ENCODE measurements around the gene REEP2. TPM values are rescaled to one million over a fixed set of nuclear protein-coding genes. Genes with fewer than 3 reads are reported as not detected.
A peak's percentile ranks its signal among the peaks of the same experiment; 100 is the strongest.

Gene REEP2
- polyA plus RNA-seq, 1 experiment, result 24.7 TPM

DNA sequence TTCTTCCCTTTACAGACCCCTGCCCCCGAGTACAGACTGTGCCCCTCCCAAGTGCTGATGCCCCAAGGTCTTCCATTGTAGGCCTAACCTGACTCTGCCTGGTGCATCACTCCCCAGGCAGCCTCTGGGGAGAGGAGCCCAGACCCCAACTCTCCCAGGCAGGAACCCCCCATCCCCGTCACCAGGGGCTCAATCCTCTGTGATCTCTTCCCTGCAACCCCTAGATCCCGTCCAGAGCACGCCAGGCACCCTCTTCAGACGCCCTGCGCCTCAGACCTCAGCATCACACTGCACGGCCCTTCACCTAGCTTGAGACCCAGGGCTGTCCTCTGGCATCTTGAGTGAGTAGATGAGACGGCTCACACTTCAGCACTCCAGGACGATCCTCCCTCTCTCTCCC lies 20.0 kb downstream of the REEP2 start:
- no peak for DNase-seq (ENCODE audit: low read depth, low spot score)
- Histone ChIP-seq H3K27ac (ENCODE audit: low read depth, low read length) (no peak overlapping the region), H3K4me3 (ENCODE audit: low read depth, low read length) (no peak overlapping the region), H3K9me3 (ENCODE audit: control insufficient read depth, insufficient read depth, low read length) (no peaks in the 10 kb centered on the region; the same call in 1 of the 2 replicates), H3K27me3 (ENCODE audit: control insufficient read depth, insufficient read depth, low read length) (peaks cover 2% of the 10 kb centered on the region)
- ChIA-PET POLR2A (no interaction called here), CTCF (interaction anchor here (1.0 kb wide), 1 partner anchor 9 kb away, joined by 5 read pairs; no protein-coding TSS in a partner anchor)
- TF ChIP-seq, protein P1, sequence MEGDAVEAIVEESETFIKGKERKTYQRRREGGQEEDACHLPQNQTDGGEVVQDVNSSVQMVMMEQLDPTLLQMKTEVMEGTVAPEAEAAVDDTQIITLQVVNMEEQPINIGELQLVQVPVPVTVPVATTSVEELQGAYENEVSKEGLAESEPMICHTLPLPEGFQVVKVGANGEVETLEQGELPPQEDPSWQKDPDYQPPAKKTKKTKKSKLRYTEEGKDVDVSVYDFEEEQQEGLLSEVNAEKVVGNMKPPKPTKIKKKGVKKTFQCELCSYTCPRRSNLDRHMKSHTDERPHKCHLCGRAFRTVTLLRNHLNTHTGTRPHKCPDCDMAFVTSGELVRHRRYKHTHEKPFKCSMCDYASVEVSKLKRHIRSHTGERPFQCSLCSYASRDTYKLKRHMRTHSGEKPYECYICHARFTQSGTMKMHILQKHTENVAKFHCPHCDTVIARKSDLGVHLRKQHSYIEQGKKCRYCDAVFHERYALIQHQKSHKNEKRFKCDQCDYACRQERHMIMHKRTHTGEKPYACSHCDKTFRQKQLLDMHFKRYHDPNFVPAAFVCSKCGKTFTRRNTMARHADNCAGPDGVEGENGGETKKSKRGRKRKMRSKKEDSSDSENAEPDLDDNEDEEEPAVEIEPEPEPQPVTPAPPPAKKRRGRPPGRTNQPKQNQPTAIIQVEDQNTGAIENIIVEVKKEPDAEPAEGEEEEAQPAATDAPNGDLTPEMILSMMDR (IDR thresholded peaks at IDR 0.05; ENCODE audit: low read depth, low read length), result no peak

DNA sequence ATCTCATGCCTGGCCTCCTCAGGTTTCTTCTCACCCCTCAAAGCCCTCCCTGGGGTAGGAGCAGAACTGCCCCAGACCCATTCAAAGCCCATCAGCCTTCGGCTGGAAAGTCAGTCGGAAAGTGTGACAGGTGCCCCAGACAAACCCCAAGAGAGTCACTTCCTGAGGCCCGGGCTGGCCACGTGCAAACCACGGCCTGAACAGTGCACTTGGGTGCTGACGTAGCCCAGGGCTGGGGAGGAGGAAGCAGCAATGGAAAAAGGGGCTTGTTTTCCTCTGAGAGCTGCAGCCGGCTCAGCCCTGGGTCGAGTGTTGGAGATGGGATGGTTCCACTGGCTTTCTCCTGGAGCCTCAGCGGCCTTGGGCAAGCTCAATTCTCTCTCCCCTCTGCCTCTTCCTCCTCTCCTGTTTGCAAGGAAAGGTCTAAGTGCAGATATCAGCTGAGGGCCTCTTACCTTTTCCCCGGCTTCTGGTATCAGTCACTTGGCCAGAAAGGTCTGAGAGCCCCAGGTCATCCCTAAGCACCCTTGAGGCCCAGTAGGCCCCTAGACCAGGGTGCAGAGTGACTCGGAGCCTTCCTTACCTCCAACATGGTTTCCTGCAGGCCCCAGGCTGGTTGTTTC lies 20.6 kb downstream of the REEP2 start:
- H3K4me3 ChIP-seq (ENCODE audit: low read depth, low read length), result no peak overlapping the region
- POLR2A ChIA-PET, result no interaction called here
- CTCF ChIA-PET, result no interaction called here
- TF ChIP-seq, protein P1 (IDR thresholded peaks at IDR 0.05; ENCODE audit: low read depth, low read length), result no peak
- peaks cover 2% of the 10 kb centered on the region for H3K27me3 ChIP-seq (ENCODE audit: control insufficient read depth, insufficient read depth, low read length)
- no peak overlapping the region for H3K27ac ChIP-seq (ENCODE audit: low read depth, low read length)
- H3K9me3 ChIP-seq (ENCODE audit: control insufficient read depth, insufficient read depth, low read length), result no peaks in the 10 kb centered on the region; the same call in 1 of the 2 replicates
- no peak for DNase-seq (ENCODE audit: low read depth, low spot score)

DNA sequence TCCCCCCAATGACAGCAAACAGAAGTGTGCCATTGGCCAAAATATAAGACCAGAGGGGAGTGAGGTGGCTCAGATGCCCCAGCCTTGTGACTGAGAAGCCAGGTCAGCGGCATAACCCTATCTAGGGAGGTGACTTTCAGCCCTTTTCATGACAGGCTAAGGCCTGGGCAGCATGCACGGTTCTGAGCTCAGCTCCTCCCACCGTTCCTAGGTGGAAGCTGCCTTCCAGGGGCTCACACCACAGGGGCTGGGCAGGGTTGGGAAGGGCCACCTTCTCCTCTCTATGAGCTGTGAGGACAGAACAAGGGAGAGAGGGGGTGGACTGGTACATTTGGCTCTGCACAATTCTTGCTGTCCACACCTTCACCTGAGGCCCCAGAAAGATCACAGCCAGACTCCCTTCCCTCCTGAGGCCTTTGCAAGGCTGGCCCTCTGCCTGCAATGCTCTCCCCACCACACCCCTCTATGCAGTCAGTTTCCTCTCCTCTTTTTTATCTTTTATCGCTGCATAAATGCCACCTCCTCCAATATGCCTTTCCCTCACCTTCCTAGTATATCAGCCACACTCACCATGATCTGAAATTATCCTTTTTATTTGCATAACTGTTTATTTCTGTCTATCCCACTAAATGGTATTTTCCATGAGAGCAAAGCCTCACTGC lies 21.3 kb downstream of the REEP2 start:
- H3K27ac ChIP-seq (ENCODE audit: low read depth, low read length), result no peak overlapping the region
- no peak for DNase-seq (ENCODE audit: low read depth, low spot score)
- no peak overlapping the region for H3K4me3 ChIP-seq (ENCODE audit: low read depth, low read length)
- H3K9me3 ChIP-seq (ENCODE audit: control insufficient read depth, insufficient read depth, low read length), result no peaks in the 10 kb centered on the region; the same call in 1 of the 2 replicates
- CTCF ChIA-PET, result interaction anchor here (1.9 to 3.6 kb wide), 2 partner anchors 10 to 44 kb away, joined by 6 to 28 read pairs; no protein-coding TSS in a partner anchor
- H3K27me3 ChIP-seq (ENCODE audit: control insufficient read depth, insufficient read depth, low read length), result peaks cover 2% of the 10 kb centered on the region
- TF ChIP-seq, protein P1 (IDR thresholded peaks at IDR 0.05; ENCODE audit: low read depth, low read length), result no peak
- POLR2A ChIA-PET, result interaction anchor here (0.5 kb wide), 1 partner anchor 26 kb away, joined by 9 read pairs; no protein-coding TSS in a partner anchor

DNA sequence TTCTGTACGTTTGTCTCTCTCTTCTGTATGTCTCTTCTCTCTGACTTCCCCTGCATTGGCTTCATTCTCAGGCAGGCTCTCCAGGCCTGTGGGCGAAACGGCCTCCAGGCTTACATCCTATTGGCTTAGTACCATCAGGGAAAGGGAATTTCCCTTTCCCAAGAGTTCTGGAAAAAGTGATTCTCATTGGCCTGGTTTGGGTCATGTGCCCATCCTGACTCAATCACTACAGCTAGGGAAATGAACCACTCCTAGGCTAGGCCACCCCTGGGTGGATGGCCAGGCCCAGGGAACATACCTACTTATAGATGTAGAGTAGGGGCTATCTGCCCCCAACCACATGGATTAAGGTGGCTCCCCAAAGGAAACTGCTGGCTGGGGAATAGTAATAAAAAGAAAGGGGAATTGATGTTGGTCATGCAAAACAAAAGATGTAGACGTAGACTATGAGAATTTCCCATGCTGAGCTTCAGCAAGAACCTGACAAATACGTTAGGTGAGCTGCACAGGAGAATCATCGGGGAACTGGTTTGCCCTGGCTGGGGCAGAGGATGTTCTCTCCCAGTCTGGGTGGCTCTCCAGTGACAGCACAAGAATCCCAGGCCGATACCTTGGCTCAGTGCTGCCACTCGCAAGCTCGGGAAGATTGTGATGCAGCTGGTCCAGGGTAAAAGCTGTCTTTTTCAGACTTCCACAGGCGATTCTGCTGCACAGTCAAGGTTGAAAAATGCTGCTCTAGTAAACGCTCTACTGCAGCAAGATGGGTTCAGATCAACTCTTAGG lies 22.7 kb downstream of the REEP2 start:
- ChIA-PET CTCF (interaction anchor here (1.9 to 3.6 kb wide), 2 partner anchors 11 to 42 kb away, joined by 6 to 28 read pairs; no protein-coding TSS in a partner anchor), POLR2A (no interaction called here)
- Histone ChIP-seq H3K27me3 (ENCODE audit: control insufficient read depth, insufficient read depth, low read length) (no peaks in the 10 kb centered on the region), H3K9me3 (ENCODE audit: control insufficient read depth, insufficient read depth, low read length) (no peaks in the 10 kb centered on the region; the same call in 1 of the 2 replicates), H3K4me3 (ENCODE audit: low read depth, low read length) (no peak overlapping the region), H3K27ac (ENCODE audit: low read depth, low read length) (no peak overlapping the region)
- TF ChIP-seq, protein P1 (IDR thresholded peaks at IDR 0.05; ENCODE audit: low read depth, low read length), result no peak
- DNase-seq (ENCODE audit: low read depth, low spot score), result peak; percentile 36

Data from AG04450 (cell line).